GM19099 (cell line): ENCODE measurements around the gene PRMT1.

ENCODE experiments used
- POLR2A ChIP-seq: IDR thresholded peaks from 3 replicates; pipeline ENCODE4 v1.6.1; 2011; ENCODE audit warnings: low read depth; ENCODE audit not compliant: insufficient read length; ENCODE audit errors: extremely low read depth

The PRMT1 gene

DNA sequence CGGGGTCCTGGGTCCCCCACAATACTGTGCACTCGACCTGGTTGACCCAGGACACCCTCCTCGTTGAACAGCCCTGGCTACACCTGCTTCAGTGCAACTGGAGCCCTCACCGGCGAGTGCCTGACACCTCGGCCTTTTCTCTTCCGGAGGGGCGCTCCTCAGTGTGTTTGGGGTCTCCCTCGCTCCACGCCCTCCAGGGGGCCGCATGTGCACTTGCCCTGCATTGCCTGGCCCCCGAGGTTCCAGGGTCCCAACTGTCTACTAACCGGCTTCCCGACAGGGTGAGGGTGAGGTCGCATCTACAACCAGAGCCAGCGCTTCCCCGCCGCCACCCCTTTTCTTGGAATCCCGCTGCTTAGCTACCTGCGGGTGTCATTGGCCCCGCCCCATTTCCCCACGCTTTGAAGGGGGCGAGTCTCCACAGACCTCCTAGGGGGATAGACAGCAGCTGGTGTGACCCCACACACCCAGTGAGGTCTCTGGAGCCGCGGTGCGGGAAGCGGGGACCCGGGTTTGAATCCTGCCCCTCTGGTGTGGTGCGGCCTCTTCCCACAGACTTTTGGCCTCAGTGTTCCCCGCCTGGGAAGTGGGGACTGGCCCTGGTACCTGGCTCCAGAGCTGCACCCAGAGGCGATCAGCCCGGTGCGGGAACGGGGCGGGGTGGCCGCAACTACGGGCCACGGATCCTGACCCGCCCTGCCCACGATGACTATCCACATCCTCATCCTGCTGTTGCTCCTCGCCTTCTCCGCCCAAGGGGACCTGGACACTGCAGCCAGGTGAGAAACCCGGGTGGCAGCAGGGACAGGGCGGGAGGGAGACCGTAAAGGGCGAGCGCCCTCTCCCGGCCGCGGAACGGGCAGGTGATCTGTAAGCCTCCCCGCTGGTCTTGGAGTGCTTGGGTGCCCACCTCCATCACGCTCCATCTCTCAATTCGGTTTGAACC, 12.3 kb downstream of the PRMT1 start, which contains the start of gene ADM5:
Gene ADM5 (plus strand): TSS at position 462 of the 946 bp plus-strand sequence. CDS start 244 bp downstream, at position 706.
- peak; percentile 12 for TF ChIP-seq POLR2A

DNA sequence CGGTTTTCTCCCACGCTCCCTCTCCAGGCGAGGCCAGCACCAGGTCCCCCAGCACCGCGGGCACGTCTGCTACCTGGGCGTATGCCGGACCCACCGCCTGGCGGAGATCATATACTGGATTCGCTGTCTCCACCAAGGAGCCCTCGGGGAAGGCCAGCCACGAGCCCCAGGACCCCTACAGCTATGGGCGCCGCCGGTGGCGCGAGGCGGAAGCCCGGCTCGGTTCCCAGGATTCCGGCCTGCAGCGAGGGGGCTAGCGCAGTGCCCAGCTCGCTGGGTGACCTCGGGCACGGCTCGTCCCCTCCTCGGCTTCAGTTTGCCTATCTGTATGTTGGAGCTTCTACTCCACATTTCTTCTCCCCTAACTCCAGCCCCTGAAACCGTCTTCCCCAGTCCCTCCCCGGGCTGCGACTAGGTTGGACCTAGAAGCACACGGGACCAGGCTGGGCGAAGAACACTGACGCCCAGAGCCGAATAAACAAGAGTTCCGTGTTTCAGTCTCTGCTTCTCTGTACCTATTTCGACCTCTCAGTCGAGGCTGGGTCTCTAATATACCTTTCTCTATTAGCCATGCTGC, 13.1 kb downstream of the PRMT1 start:
- TF ChIP-seq POLR2A, result no peak

DNA sequence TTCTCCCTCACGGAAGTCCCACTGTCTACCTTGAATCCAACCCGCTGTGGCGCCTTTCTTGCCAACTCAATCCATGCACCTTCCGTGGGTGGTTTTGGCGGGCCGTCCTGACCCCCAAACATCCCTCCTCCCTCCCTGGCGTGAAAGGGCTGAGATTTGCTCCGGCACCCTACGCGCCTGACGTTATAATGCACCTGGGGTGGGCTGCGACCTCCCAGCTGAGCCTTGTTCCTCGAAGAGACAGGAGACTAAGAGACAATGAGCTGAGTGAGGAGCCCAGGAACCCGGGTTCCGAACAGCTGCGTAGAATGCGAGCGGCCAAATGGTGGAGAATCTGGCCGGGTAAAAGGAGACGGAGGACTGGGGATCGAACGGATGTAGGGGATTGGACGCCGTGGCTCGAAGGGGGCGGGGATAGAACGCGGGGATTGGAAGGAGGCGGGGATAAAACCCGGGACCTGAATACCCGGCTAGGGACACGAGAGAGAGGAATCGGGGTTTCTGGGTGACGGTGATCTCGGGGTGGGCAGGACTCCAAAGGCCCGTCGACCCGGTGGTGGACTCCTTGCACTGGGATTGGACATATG, 13.7 kb downstream of the PRMT1 start, which contains the start of gene CPT1C:
Gene CPT1C (plus strand): TSS at position 461 of the 587 bp plus-strand sequence. CDS start 1,137 bp downstream, outside the sequence.
- no peak for TF ChIP-seq POLR2A

DNA sequence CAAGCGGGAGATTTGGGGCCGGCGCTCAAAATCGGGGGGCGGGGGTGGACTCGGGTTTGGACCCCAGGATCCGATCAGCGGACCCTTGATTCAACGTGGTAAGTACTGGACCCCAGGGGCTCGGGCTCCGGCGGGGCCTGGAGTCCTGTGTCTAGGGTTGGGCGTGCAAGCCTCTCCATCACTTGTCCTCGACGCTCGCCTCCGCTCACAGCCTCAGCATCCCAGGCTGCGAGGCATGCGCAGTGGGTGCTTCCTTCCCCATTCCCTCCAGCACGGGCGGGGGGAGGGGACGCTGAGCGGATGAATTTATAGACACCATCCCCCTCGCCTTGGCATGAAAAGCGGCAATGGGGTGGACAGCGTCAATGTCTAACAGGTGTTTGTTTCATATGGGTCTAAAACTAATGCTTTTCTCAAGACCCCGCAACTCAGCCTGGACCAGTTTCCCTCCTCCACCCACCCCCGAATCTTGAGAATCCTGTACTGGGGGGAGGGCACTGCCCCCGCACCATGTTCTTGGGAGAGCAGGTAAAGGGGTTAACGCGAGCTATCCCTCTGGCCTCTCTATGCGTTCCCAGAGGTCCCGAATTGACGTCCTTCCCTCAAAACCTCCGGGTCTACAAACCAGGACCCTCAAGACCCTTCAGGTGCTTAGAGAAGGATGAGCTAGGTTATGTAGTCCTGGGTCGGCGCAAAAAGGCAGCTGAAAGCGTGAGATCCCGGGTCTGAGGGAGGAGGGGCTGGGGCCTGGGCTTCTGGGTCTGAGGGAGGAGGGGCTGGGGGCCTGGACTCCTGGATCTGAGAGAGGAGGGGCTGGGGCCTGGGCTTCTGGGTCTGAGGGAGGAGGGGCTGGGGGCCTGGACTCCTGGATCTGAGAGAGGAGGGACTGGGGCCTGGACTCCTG, 14.4 kb downstream of the PRMT1 start:
- no peak for TF ChIP-seq POLR2A

DNA sequence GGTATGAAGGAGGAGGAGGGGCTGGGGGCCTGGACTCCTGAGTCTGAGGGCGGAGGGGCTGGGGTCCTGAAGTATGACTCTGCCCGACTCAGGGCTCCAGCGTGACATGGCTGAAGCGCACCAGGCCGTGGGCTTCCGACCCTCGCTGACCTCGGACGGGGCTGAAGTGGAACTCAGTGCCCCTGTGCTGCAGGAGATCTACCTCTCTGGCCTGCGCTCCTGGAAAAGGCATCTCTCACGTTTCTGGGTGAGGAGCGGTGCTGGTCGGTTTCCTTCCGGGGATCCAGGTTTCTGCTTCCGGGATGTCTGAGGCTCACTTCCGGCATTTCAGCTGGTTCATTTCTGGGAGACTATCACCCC, 15.1 kb downstream of the PRMT1 start:
- TF ChIP-seq POLR2A, result no peak

DNA sequence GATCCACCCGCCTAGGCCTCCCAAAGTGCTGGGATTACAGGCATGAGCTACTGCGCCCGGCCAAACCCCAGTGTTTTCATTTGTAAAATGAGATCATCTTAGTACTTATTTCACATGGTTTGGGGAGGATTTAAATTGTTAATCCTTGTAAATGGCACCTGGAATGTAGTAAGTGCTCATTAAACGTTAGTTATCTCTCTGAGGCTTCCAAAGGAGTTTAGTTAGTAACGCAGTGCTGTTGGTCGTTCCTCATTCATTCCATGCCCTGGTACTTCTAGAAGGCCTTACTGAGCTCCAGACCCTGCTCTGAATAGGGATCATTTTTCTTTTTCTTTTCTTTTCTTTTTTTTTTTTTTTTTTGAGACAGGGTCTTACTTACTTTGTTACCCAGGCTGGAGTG, 19.0 kb downstream of the PRMT1 start:
- TF ChIP-seq POLR2A, result no peak

DNA sequence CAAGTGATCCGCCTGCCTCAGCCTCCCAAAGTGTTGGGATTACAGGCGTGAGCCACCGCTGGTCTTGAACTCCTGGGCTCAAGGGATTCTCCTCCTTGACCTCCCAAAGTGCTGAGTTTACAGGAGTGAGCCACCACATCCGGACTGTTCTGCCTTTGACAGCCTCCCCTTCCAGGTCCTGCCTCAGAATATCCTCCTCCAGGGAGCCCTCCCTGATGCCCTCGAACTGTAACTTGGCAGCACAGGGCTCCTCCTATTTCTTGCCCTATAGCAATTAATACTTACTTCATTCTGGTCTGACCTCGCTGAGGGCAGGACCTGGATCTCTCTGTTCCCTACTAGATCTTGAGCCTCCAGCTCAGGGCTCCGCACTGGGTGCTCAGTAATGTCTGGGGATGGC, 19.8 kb downstream of the PRMT1 start:
- no peak for TF ChIP-seq POLR2A

DNA sequence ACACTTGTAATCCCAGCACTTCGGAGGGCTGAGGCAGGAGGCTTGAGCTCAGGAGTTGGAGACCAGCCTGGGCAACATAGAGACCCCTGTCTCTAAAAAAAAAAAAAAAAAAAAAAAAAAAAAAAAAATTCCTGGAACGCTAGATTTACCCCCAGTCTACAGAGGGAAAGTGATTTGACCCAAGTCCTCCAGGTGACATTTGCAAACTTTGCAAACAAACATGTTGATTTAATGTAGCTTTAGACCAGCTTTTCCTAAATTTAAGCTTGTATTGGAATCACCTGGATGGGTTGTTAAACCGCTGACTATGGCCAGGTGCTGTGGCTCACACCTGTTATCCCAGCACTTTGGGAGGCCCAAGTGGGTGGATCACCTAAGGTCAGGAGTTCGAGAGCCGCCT, 22.3 kb downstream of the PRMT1 start:
- no peak for TF ChIP-seq POLR2A

DNA sequence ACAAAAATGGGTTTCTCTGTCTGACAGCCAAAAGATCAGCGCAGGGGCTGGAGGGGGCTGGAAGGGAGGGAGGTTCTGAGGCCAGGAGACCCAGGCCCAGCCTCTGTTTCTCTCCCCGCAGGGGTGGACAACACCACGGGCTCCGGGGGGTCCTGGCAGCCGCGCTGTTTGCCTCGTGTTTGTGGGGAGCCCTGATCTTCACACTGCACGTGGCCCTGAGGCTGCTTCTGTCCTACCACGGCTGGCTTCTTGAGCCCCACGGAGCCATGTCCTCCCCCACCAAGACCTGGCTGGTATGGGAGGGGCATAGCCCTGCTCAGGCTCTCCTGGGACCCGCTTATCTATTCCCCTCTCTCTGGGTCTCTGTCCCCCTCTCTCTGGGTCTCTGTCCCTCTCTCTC, 23.5 kb downstream of the PRMT1 start:
- no peak for TF ChIP-seq POLR2A

DNA sequence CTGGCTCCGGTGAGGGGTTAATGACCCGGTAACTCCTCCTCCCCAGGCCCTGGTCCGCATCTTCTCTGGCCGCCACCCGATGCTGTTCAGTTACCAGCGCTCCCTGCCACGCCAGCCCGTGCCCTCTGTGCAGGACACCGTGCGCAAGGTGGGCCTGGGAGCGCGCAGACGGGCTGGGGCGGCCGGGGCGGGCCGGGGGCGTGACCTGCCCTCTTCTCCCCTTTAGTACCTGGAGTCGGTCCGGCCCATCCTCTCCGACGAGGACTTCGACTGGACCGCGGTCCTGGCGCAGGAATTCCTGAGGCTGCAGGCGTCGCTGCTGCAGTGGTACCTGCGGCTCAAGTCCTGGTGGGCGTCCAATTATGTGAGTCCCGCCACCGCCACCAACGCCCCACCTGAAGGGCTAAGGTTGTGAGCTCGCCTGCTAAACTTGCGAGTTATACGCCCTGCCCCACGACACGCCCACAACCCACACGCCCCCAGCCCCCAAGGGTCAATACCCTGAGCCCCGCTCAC, 24.3 kb downstream of the PRMT1 start:
- no peak for TF ChIP-seq POLR2A

DNA sequence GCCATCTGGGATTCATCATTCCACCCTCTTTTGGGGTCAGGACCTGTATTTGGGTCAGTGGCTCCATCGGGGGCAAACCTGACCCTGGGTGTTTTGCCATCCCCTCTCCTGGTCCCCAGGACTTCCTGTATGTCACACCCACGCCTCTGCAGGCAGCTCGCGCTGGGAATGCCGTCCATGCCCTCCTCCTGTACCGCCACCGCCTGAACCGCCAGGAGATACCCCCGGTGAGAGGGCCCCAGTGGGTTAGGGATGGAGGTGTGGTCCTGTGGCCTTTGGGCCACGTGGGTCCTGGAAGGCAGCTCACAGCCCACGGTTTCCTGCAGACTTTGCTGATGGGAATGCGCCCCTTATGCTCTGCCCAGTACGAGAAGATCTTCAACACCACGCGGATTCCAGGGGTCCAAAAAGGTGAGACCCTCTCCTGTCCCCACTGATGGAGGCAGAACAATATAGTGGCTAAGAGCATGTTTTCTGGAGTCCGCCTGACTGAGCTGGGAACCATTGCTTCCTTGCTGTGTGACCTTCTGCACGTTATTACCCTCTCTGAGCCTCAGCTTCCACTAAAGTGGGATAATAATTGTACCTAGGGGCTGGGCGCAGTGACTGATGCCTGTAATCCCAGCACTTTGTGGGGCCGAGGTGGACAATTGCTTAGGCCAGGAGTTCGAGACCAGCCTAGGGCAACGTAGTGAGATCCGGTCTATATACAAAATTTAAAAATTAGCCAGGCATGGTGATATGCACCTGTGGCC, 28.0 kb downstream of the PRMT1 start:
- no peak for TF ChIP-seq POLR2A

DNA sequence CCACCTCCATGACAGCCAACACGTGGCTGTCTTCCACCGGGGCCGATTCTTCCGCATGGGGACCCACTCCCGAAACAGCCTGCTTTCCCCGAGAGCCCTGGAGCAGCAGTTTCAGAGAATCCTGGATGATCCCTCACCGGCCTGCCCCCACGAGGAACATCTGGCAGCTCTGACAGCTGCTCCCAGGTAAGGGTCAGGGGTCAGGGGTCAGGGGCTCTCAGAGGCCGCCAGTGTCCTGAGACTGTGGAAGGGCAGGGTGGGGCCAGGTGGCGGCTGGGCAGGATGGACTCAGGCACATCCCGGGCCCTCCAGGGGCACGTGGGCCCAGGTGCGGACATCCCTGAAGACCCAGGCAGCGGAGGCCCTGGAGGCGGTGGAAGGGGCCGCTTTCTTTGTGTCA, 28.8 kb downstream of the PRMT1 start:
- TF ChIP-seq POLR2A, result no peak

DNA sequence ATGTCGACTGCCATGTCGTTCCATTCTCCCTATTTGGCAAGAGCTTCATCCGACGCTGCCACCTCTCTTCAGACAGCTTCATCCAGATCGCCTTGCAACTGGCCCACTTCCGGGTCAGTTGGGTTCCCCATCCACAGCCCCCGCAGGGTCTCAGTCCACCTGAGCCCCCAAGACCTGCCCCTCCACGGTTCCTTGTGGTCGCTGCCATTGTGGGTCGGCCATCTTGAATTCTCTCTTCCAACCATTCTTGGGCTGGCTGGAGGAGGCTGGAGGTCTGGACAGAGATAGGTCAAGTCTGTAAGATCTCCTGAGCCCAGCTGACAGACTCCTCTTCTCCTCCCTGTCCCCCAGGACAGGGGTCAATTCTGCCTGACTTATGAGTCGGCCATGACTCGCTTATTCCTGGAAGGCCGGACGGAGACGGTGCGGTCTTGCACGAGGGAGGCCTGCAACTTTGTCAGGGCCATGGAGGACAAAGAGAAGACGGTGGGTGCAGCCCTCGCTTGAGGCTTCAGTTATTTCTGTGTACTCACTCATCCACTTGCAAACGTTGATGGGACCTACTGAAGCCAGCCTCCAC, 33.4 kb downstream of the PRMT1 start:
- TF ChIP-seq POLR2A, result no peak
